ENCODE data around the gene COLGALT1.

The COLGALT1 gene

GRCh38 chr19:17625043-17625442, 69.6 kb downstream of the COLGALT1 start:
- DNase-seq, result no peak

GRCh38 chr19:17625980-17626379, 70.5 kb downstream of the COLGALT1 start:
- no peak for DNase-seq

GRCh38 chr19:17626456-17627015, 71.1 kb downstream of the COLGALT1 start:
- DNase-seq, result no peak

- DNase-seq, result no peak
Observed at GRCh38 chr19:17627161-17627560, 71.7 kb downstream of the COLGALT1 start.

- no peak for DNase-seq
Observed at GRCh38 chr19:17627921-17628320, 72.5 kb downstream of the COLGALT1 start.

- no peak for DNase-seq
Observed at GRCh38 chr19:17629760-17630159, 74.3 kb downstream of the COLGALT1 start.

GRCh38 chr19:17632577-17632976, 77.1 kb downstream of the COLGALT1 start:
- no peak for DNase-seq
